IPS DF 6.9 (cell line): ENCODE data around the gene SPATA17.

Experiments
- DNase-seq: peaks from one replicate; pipeline ENCODE4 v3.0.0-alpha.2; 2013; ENCODE audit warnings: low read depth, low spot score
- H3K27ac ChIP-seq: one replicate; pipeline ENCODE4 v1.5.1; 2013; ENCODE audit warnings: low read length, control low read depth
- H3K27me3 ChIP-seq: 2 replicates; pipeline ENCODE4 v1.6.1; 2013; ENCODE audit warnings: mild to moderate bottlenecking, low read length; ENCODE audit not compliant: control insufficient read depth, insufficient read depth
- H3K36me3 ChIP-seq: 2 replicates; pipeline ENCODE4 v1.6.1; 2013; ENCODE audit warnings: low read length; ENCODE audit not compliant: control insufficient read depth, insufficient read depth
- H3K4me1 ChIP-seq: 2 replicates; pipeline ENCODE4 v1.6.1; 2013; ENCODE audit warnings: low read length; ENCODE audit not compliant: control insufficient read depth, insufficient read depth
- H3K4me3 ChIP-seq: 2 replicates; pipeline ENCODE4 v1.5.1; 2013; ENCODE audit warnings: mild to moderate bottlenecking, low read length
- H3K9me3 ChIP-seq: 2 replicates; pipeline ENCODE4 v1.6.1; 2013; ENCODE audit warnings: low read length, inconsistent platforms; ENCODE audit not compliant: control insufficient read depth, insufficient read depth
- WGBS: extraction: QIAGEN DNeasy Blood & Tissue Kit; methylation state at CpG from one replicate; pipeline ENCODE4 v1.1.7; 2013; ENCODE audit warnings: mixed read lengths, missing lambda C conversion rate; ENCODE audit not compliant: insufficient read length, insufficient coverage; 5-methylcytosine and 5-hydroxymethylcytosine counted together

SPATA17 gene

GRCh38 chr1:217881607-217882332 is 250.6 kb downstream of the SPATA17 start:
- H3K9me3 ChIP-seq, result 0 out of 2 replicates have a peak, but pooled peaks cover 1% of the 10 kb centered on the region
- no peaks in the 10 kb centered on the region for H3K36me3 ChIP-seq
- H3K27ac ChIP-seq, result no peak overlapping the region
- no peak overlapping the region for H3K4me3 ChIP-seq
- H3K27me3 ChIP-seq, result no peaks in the 10 kb centered on the region
- no peaks in the 10 kb centered on the region for H3K4me1 ChIP-seq
- peak; percentile 16 for DNase-seq
- no CpG with 5 or more reads among the region's 5 CpGs for WGBS

GRCh38 chr1:217885181-217885580 is 254.0 kb downstream of the SPATA17 start:
- no CpG with 5 or more reads among the region's 3 CpGs for WGBS
- Histone ChIP-seq H3K27ac (no peak overlapping the region), H3K4me3 (no peak overlapping the region), H3K36me3 (no peaks in the 10 kb centered on the region), H3K9me3 (0 out of 2 replicates have a peak, but pooled peaks cover 1% of the 10 kb centered on the region), H3K27me3 (no peaks in the 10 kb centered on the region), H3K4me1 (no peaks in the 10 kb centered on the region; the same call in 1 of the 2 replicates)
- no peak for DNase-seq

GRCh38 chr1:217888328-217888727 is 257.2 kb downstream of the SPATA17 start:
- H3K27ac ChIP-seq, result no peak overlapping the region
- no peaks in the 10 kb centered on the region for H3K36me3 ChIP-seq
- H3K9me3 ChIP-seq, result 0 out of 2 replicates have a peak, but pooled peaks cover 1% of the 10 kb centered on the region
- no CpG with 5 or more reads among the region's 2 CpGs for WGBS
- no peaks in the 10 kb centered on the region for H3K27me3 ChIP-seq
- H3K4me3 ChIP-seq, result no peak overlapping the region
- peaks cover 1% of the 10 kb centered on the region for H3K4me1 ChIP-seq
- DNase-seq, result no peak

- peaks cover 1% of the 10 kb centered on the region for H3K4me1 ChIP-seq
- no peaks in the 10 kb centered on the region for H3K36me3 ChIP-seq
- no CpG with 5 or more reads among the region's 10 CpGs for WGBS
- H3K4me3 ChIP-seq, result no peak overlapping the region
- peak; percentile 68 for DNase-seq
- no peak overlapping the region for H3K27ac ChIP-seq
- no peaks in the 10 kb centered on the region for H3K27me3 ChIP-seq
- no peaks in the 10 kb centered on the region for H3K9me3 ChIP-seq
These were observed 258.3 kb downstream of the SPATA17 start for GRCh38 chr1:217889401-217889800.

GRCh38 chr1:217891966-217892365 is 260.8 kb downstream of the SPATA17 start:
- no CpG with 5 or more reads among the region's 2 CpGs for WGBS
- Histone ChIP-seq H3K27me3 (no peaks in the 10 kb centered on the region), H3K27ac (no peak overlapping the region), H3K4me1 (peaks cover 1% of the 10 kb centered on the region), H3K9me3 (no peaks in the 10 kb centered on the region), H3K36me3 (no peaks in the 10 kb centered on the region), H3K4me3 (no peak overlapping the region)
- no peak for DNase-seq

- H3K4me1 ChIP-seq, result peaks cover 1% of the 10 kb centered on the region
- H3K4me3 ChIP-seq, result no peak overlapping the region
- no peaks in the 10 kb centered on the region for H3K9me3 ChIP-seq
- H3K27me3 ChIP-seq, result no peaks in the 10 kb centered on the region
- H3K27ac ChIP-seq, result no peak overlapping the region
- H3K36me3 ChIP-seq, result no peaks in the 10 kb centered on the region
- WGBS, result no CpG with 5 or more reads among the region's 3 CpGs
- DNase-seq, result no peak
These were observed 261.6 kb downstream of the SPATA17 start for GRCh38 chr1:217892750-217893149.

- DNase-seq, result no peak
These were observed 264.7 kb downstream of the SPATA17 start for GRCh38 chr1:217895841-217896240.

GRCh38 chr1:217896490-217896889 is 265.3 kb downstream of the SPATA17 start:
- Histone ChIP-seq H3K36me3 (no peaks in the 10 kb centered on the region), H3K27me3 (no peaks in the 10 kb centered on the region), H3K9me3 (no peaks in the 10 kb centered on the region), H3K27ac (no peak overlapping the region), H3K4me3 (no peak overlapping the region), H3K4me1 (peaks cover 1% of the 10 kb centered on the region; the same call in 1 of the 2 replicates)
- no peak for DNase-seq
- no CpG with 5 or more reads among the region's 1 CpG for WGBS

More at GRCh38 chr1:217895841-217896240, 264.7 kb downstream of the SPATA17 start:
- H3K27me3 ChIP-seq, result no peaks in the 10 kb centered on the region
- H3K27ac ChIP-seq, result no peak overlapping the region
- no CpG with 5 or more reads among the region's 6 CpGs for WGBS
- peaks cover 1% of the 10 kb centered on the region; the same call in 1 of the 2 replicates for H3K4me1 ChIP-seq
- H3K4me3 ChIP-seq, result no peak overlapping the region
- no peaks in the 10 kb centered on the region for H3K9me3 ChIP-seq
- no peaks in the 10 kb centered on the region for H3K36me3 ChIP-seq

GRCh38 chr1:217897100-217897499 is 266.0 kb downstream of the SPATA17 start:
- Histone ChIP-seq H3K36me3 (no peaks in the 10 kb centered on the region), H3K27ac (no peak overlapping the region), H3K4me3 (no peak overlapping the region), H3K4me1 (peaks cover 1% of the 10 kb centered on the region; the same call in 1 of the 2 replicates), H3K27me3 (no peaks in the 10 kb centered on the region), H3K9me3 (no peaks in the 10 kb centered on the region)
- no peak for DNase-seq
- no CpG with 5 or more reads among the region's 2 CpGs for WGBS

- Histone ChIP-seq H3K27ac (no peak overlapping the region), H3K36me3 (no peaks in the 10 kb centered on the region), H3K4me1 (no peaks in the 10 kb centered on the region; the same call in 1 of the 2 replicates), H3K4me3 (no peak overlapping the region), H3K27me3 (no peaks in the 10 kb centered on the region), H3K9me3 (no peaks in the 10 kb centered on the region)
- whole genome bisulfite sequencing, result no CpG with 5 or more reads among the region's 1 CpG
- DNase-seq, result no peak
These were observed 268.5 kb downstream of the SPATA17 start for GRCh38 chr1:217899614-217900013.

GRCh38 chr1:217907504-217907903 is 276.4 kb downstream of the SPATA17 start:
- Histone ChIP-seq H3K4me1 (no peaks in the 10 kb centered on the region), H3K27ac (no peak overlapping the region)
- DNase-seq, result no peak

More at GRCh38 chr1:217907504-217907903, 276.4 kb downstream of the SPATA17 start:
- H3K27me3 ChIP-seq, result no peaks in the 10 kb centered on the region
- no peaks in the 10 kb centered on the region for H3K36me3 ChIP-seq
- no peak overlapping the region for H3K4me3 ChIP-seq
- H3K9me3 ChIP-seq, result no peaks in the 10 kb centered on the region
- no CpG with 5 or more reads among the region's 2 CpGs for WGBS
